Erythroblast (primary cell): ENCODE data around the gene LARGE1.
"Not testable (repeated sequence)": the region's sequence is repeated elsewhere in the genome, so short reads cannot be mapped to it uniquely, and the experiment has no call there.

Experiments used
- DNase-seq, 2 experiments: peaks; one replicate each; lab custom pipeline; 2025; lab: John Stamatoyannopoulos, UW
- GATA1 ChIP-seq: IDR thresholded peaks from 2 replicates; pipeline ENCODE4 v1.6.1; 2011; ENCODE audit warnings: low read depth, mild to moderate bottlenecking, control low read depth, low read length, moderate library complexity
- POLR2A ChIP-seq: IDR thresholded peaks from 2 replicates; pipeline ENCODE4 v1.6.1; 2011; ENCODE audit warnings: mild to moderate bottlenecking, low read length

Gene LARGE1

DNA sequence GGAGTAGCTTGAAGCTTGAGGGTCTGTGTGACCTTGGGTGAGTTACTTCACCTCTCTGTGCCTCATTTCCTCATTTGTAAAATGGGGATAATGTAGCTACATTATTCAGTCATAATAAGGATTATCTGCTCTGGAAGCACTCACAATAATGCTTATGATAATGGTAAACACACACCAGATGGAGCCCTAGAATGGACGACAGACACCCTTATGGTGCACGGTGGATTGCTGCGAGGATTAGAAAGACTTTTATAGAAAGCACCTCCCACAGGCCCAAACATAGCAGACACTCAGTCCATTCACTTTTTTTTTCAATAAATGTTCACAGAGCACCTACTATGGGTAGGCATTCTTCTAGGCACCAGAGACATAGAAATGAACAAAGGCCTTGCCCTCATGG is 53.8 kb downstream of the LARGE1 start:
- DNase-seq, result no peak
- TF ChIP-seq GATA1 (no peak), POLR2A (no peak)

DNA sequence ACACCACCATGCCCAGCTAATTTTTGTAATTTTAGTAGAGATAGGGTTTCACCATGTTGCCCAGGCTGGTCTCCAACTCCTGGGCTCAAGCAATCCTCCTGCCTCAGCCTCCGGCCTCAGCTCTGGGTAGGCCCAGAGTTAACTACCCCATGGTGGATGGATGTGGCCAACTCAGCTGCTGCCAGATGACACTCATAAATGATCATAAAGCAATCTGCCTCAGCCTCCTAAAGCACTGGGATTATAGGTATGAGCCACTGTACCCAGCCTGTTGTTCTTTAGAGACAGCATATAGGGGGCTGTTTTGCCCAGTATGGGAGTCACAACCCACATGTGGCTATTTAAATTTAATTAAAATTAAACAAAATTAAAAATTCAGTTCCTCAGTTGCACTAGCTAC is 54.3 kb downstream of the LARGE1 start:
- DNase-seq, result no peak
- no peak for TF ChIP-seq POLR2A
- no peak for TF ChIP-seq GATA1

DNA sequence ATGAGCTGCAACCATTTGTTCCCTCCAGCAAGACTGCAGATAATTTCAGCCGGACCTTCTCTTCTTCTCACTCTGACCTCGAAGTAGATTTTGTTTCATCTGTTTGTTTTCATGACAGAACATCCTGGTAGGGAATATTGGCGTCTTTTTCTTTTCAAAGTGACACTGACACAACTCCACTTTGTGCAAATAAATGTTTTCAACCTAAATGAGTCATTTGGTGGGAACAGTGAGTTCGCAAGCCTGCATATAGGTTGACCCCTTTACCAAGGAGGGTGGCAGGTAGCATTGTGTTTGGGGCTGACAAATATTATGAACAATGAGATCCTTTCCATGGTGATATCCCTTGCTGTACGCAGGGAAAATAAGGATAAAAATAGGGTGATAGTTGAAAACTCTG is 55.0 kb downstream of the LARGE1 start:
- no peak for DNase-seq
- TF ChIP-seq POLR2A, result no peak
- no peak for TF ChIP-seq GATA1

DNA sequence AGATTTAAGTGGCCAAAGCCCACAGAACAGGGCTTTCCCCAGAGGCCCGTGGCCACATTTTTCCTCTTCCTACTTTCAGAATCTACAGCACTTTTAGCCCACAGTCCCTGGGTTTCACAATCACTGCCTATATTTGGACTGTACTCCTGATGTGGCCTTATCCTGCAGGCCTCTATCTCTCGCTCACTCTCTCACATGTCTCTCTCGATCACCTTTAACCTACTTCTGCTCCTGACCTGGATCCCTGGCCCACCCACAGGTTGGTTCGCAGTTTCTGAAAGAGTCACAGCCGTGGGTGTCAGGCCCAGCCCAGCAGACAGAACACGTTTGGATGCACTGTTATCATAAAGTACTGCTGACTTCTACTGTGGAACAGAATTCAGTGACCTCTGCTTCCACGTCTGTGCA is 55.5 kb downstream of the LARGE1 start:
- no peak for DNase-seq
- TF ChIP-seq POLR2A (no peak), GATA1 (no peak)

DNA sequence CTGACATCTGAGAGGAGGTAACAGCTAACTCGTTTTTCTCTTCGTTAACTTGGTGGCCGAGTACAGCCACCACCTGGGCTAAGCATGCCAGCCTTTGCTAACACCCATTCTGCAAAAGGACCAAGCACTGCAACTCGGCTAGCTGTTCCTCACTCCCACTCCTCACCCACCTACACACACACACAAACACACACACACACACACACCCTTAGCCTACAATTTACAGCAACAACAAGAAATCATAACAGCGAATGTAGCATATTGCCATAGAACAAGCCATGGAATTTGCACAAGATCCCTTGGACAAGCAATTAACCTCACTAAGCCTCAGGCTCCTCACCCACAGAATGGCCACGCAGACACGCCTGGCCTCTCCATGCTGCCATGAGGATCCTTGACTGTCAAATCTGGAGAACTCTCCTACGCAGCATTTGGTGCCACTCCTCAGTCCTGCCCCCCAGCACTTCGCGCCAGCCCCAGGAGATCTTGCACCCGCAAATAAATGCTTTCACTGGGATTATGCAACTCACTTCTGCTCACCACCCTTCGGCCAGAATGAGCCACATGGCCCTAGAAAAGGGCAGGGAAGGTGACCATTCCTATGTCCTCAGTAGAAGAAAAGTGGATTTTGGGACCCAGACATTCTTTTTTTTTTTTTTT is 58.9 kb downstream of the LARGE1 start:
- TF ChIP-seq GATA1, result no peak
- no peak for TF ChIP-seq POLR2A
- no peak for DNase-seq

DNA sequence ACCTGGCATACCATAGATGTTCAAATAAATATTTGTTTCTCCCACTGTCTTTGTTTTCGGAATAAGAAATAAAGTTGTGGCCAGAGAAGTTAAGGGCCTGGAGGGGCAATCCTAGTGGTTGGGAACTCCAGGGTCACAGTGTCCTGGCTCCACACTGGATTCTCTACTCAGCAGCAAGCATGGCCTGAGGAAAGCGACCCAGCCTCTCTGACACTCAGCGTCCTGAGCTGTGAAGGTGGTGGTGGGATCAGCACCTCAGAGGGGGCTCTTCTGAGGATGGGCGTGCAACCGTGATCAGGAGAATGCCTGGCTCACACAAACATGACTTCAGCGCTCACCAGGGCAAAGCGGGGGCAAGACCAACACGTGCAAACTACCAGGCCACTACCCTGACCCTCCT is 59.9 kb downstream of the LARGE1 start:
- no peak for DNase-seq
- TF ChIP-seq POLR2A (no peak), GATA1 (no peak)

DNA sequence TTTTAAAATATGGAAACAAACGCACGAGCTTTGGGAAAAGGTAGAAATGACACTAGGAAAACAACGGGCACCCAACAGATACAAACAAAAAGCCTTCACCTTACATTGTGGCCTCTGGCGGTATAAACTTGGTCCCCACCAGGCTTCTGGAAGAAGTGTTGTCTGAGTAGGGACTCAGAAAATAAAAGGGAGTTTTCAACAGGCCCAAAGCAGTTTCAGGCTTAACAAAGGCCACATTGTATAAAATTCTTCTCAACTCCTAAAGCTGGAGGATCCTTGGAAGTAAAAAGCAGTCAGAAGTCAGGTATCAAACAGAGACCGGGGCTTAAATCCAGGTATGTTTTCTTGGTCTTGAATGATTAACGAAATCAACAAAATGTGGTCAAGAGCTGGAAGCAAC is 61.0 kb downstream of the LARGE1 start:
- TF ChIP-seq GATA1 (no peak), POLR2A (no peak)
- no peak for DNase-seq

DNA sequence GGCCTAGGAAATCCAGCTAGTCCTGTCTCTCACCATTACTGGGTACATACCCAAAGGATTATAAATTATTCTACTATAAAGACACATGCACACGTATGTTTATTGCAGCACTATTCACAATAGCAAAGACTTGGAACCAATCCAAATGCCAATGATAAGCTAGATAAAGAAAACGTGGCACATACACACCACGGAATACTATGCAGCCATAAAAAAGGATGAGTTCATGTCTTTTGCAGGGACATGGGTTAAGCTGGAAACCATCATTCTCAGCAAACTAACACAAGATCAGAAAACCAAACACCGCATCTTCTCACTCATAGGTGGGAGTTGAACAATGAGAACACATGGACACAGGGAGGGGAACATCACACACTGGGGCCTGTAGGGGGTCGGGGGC is 61.6 kb downstream of the LARGE1 start:
- not testable (repeated sequence) for DNase-seq

DNA sequence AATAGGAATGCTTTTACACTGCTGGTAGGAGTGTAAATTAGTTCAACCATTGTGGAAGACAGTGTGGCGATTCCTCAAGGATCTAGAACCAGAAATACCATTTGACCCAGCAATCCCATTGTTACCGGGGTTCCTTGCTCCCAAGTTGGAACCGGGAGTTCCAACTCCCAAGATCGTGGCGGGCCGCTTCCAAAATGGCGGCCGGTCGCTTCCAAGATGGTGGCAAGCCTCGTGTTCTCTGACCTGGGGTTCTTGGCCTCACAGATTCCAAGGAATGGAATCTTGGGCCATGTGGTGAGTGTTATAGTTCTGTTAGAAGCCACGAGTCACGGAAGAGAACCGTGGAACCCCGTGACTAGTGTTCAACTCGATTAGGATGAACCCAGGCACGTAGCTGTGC is 62.5 kb downstream of the LARGE1 start:
- DNase-seq, result not testable (repeated sequence)

DNA sequence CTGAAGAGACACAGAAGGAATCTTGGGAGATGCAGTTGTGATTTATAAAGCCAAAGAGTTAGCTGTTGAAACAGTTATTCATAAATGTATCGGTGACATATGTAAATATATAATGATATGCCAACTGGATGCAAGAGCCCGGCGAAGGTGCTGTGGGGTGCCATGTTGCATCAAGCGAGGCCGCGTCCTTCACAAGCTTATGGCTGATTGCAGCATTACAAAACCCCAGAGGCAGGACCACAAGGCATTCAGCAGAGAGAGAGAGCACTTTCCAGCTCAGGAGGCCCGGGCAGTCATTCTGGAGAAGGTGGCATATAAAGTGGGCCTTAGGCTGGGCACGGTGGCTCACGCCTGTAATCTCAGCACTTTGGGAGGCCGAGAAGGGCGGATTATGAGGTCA is 65.6 kb downstream of the LARGE1 start:
- DNase-seq, result no peak
- no peak for TF ChIP-seq POLR2A
- TF ChIP-seq GATA1, result no peak

DNA sequence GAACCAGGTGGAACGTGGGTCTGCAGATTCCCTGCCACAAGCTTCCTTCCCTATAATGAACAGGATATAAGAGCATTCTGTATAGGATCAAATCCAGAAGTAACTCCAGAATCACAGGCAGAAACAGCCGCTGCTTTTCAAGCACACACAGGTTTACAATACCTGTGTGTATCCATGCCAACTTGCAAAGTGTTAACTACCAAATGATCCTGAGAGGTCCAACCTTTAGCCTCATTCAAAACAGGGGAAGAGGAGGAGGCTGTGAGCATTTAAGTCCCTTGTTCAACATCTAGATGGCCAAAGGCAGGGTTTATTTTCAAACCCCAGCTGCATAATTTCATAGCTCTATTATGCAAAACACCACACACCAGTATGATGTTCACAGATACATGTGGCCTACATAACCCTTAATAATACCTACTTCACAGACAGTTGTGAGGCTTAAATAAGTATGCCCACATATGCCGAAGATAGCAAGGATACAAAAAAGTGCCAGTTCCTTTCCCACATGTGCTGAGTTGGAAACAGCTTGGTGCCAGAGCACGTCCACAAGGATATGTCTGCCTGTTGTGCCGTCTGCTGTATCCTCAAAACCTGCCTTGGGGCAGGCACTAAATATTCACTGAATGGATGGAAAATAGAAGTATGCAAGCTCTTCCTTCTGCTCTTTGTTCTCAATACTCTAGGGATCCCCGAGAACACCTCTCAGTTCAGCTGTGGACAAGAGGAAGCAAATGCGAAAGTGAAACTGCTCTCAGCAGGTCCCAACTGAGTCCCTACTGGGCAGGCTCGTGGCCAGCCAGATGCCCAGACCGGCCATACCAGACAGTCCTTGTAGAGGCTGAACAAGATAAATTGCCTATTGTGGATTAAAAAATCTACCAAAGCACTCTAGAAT is 66.8 kb downstream of the LARGE1 start:
- TF ChIP-seq GATA1 (no peak), POLR2A (no peak)
- DNase-seq, result no peak

DNA sequence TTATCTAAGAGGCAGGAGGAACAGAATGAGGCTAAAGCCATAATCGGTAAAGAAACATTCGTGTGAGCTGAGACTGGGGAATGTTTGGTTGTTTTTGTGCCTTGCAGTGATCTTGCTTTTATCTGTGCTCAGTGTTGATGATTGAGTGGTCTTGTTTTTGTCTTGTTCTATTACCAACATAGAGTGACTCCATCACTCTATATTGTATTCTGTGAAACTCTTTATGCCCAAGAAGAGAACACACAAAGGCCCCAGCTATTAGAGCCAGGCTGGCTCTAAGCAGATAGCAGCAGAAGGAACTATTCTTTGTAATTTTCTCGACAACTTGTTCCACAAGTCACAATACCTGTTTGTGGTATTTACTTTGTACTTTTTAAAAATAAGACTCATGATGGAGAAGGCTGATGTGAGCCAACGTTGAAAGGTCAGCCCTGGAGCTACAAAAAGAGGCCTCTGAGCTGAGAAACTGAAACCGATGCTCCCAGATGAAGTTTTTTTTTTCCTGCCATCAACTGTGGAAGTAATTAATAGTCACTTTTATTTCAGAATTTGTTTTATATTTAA is 68.4 kb downstream of the LARGE1 start:
- TF ChIP-seq POLR2A (no peak), GATA1 (no peak)

DNA sequence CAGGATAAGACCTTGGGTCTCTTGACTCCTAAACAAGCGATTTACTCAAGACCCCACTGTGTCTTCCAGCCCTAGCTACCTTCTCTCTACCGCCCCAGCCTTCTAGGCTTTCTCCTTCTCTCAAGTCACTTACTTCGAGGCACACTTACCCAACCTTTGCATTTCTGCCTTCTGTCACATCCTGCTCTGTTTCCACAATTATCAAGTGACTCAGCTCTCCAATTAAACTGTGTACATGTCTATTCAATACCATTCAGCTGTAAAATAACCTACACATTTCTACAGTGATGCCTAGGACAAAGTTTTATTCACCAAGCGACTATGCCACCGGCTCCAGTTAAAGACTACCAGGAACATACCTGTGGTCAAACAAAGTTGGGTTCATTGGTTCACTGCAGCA is 69.0 kb downstream of the LARGE1 start:
- no peak for DNase-seq
- TF ChIP-seq GATA1 (no peak), POLR2A (no peak)

More for the DNA sequence above, 68.4 kb downstream of the LARGE1 start:
- no peak for DNase-seq

DNA sequence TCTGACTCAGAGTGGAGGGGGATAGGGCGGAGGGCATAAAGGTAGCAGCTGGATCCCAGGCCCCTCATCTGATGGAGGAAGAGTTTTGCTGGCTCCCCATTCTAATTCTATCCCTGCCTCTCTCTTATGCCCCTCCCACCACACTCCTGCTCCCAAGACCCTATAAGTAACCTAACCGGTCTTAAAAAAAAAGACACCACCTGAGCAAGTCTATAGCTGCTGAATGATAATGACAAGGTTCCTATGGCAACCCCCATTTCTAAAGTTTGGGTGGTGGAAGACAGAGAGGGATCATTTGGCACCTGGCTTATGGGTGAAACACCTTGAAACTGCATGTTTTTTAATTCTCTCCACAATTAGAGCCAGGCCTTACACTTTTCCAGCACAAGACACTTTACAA is 69.6 kb downstream of the LARGE1 start:
- no peak for DNase-seq
- TF ChIP-seq POLR2A (no peak), GATA1 (no peak)
